ENCODE results near the gene WDFY4. TPM values are rescaled to one million over a fixed set of nuclear protein-coding genes. Genes with fewer than 3 reads are reported as not detected.

The WDFY4 gene
- polyA plus RNA-seq, 1 donor (not counting 4 experiments of a cell fraction or from before 2014, with no cell fraction given), result 0.04 TPM

GRCh38 chr10:48940372-48940771 is 255.7 kb downstream of the WDFY4 start:
- Histone ChIP-seq H3K9me3 (ENCODE audit: control insufficient read depth, low read depth, low read length) (no peaks in the 10 kb centered on the region), H3K4me1 (ENCODE audit: control insufficient read depth, extremely low read depth, insufficient read depth, low read length) (no peaks in the 10 kb centered on the region), H3K36me3 (ENCODE audit: control insufficient read depth in 2 of 2, extremely low read depth in 1 of 2, insufficient read depth in 2 of 2, low read length in 2 of 2) (no peaks in the 10 kb centered on the region), H2AFZ (ENCODE audit: control insufficient read depth, low read length) (no peak overlapping the region), H3K27ac (ENCODE audit: control insufficient read depth, insufficient read depth, low read length) (no peak overlapping the region), H3K79me2 (ENCODE audit: control insufficient read depth, insufficient read depth, low read length) (no peaks in the 10 kb centered on the region), H3K4me2 (ENCODE audit: control insufficient read depth, extremely low read depth, insufficient read depth, low read depth, low read length) (no peak overlapping the region), H3K9me1 (ENCODE audit: control insufficient read depth, extremely low read depth, insufficient read depth, low read length) (no peaks in the 10 kb centered on the region), H3K27me3 (ENCODE audit: control insufficient read depth, extremely low read depth, insufficient read depth, low read length) (no peaks in the 10 kb centered on the region), H3K4me3 (ENCODE audit: control insufficient read depth in 2 of 3, extremely low read depth in 1 of 3, insufficient read depth in 2 of 3, low read depth in 1 of 3, low read length in 3 of 3) (no peak overlapping the region), H3K9ac (ENCODE audit: control insufficient read depth, extremely low read depth, insufficient read depth, low read length) (no peak overlapping the region), H4K20me1 (ENCODE audit: control insufficient read depth, extremely low read depth, insufficient read depth, low read length) (no peaks in the 10 kb centered on the region)
- FAIRE-seq (no peak), DNase-seq (ENCODE audit: low read depth, low spot score) (no peak)
- no peak for TF ChIP-seq CTCF (optimal IDR thresholded peaks at IDR 0.05 in 1 of 3, IDR thresholded peaks at IDR 0.05 in 1 of 3, conservative IDR thresholded peaks at IDR 0.05 in 1 of 3; ENCODE audit: extremely low read depth in 1 of 3, insufficient read depth in 2 of 3, low read length in 3 of 3)
- no peak for TF ChIP-seq EZH2 (IDR thresholded peaks at IDR 0.05; ENCODE audit: low read length)
- dilution Hi-C loops (cut with MboI; ENCODE audit: extremely low pct_ligation_motif_present, low sequenced_read_pairs), result no loop called here

GRCh38 chr10:48940958-48941357 is 256.3 kb downstream of the WDFY4 start:
- Histone ChIP-seq H3K4me1 (ENCODE audit: control insufficient read depth, extremely low read depth, insufficient read depth, low read length) (no peaks in the 10 kb centered on the region), H3K27ac (ENCODE audit: control insufficient read depth, insufficient read depth, low read length) (no peak overlapping the region), H3K27me3 (ENCODE audit: control insufficient read depth, extremely low read depth, insufficient read depth, low read length) (no peaks in the 10 kb centered on the region), H3K36me3 (ENCODE audit: control insufficient read depth in 2 of 2, extremely low read depth in 1 of 2, insufficient read depth in 2 of 2, low read length in 2 of 2) (no peaks in the 10 kb centered on the region), H3K4me2 (ENCODE audit: control insufficient read depth, extremely low read depth, insufficient read depth, low read depth, low read length) (no peak overlapping the region), H2AFZ (ENCODE audit: control insufficient read depth, low read length) (no peak overlapping the region), H3K4me3 (ENCODE audit: control insufficient read depth in 2 of 3, extremely low read depth in 1 of 3, insufficient read depth in 2 of 3, low read depth in 1 of 3, low read length in 3 of 3) (no peak overlapping the region), H4K20me1 (ENCODE audit: control insufficient read depth, extremely low read depth, insufficient read depth, low read length) (no peaks in the 10 kb centered on the region), H3K9me1 (ENCODE audit: control insufficient read depth, extremely low read depth, insufficient read depth, low read length) (no peaks in the 10 kb centered on the region), H3K9me3 (ENCODE audit: control insufficient read depth, low read depth, low read length) (no peaks in the 10 kb centered on the region), H3K9ac (ENCODE audit: control insufficient read depth, extremely low read depth, insufficient read depth, low read length) (no peak overlapping the region), H3K79me2 (ENCODE audit: control insufficient read depth, insufficient read depth, low read length) (no peaks in the 10 kb centered on the region)
- dilution Hi-C loops (cut with MboI; ENCODE audit: extremely low pct_ligation_motif_present, low sequenced_read_pairs), result no loop called here
- FAIRE-seq (no peak), DNase-seq (ENCODE audit: low read depth, low spot score) (no peak)
- no peak for TF ChIP-seq EZH2 (IDR thresholded peaks at IDR 0.05; ENCODE audit: low read length)
- TF ChIP-seq CTCF (optimal IDR thresholded peaks at IDR 0.05 in 1 of 3, IDR thresholded peaks at IDR 0.05 in 1 of 3, conservative IDR thresholded peaks at IDR 0.05 in 1 of 3; ENCODE audit: extremely low read depth in 1 of 3, insufficient read depth in 2 of 3, low read length in 3 of 3), result no peak

Data from keratinocyte (primary cell).